Midbrain (tissue), 1 donor: ENCODE data around the gene ATAD3B.
A peak's percentile ranks its signal among the peaks of the same experiment; 100 is the strongest.
"Not testable (repeated sequence)": the region's sequence is repeated elsewhere in the genome, so short reads cannot be mapped to it uniquely, and the experiment has no call there.

Experiments used
- DNase-seq: peaks from one replicate; lab custom pipeline; 2025; lab: John Stamatoyannopoulos, UW

ATAD3B gene

DNA sequence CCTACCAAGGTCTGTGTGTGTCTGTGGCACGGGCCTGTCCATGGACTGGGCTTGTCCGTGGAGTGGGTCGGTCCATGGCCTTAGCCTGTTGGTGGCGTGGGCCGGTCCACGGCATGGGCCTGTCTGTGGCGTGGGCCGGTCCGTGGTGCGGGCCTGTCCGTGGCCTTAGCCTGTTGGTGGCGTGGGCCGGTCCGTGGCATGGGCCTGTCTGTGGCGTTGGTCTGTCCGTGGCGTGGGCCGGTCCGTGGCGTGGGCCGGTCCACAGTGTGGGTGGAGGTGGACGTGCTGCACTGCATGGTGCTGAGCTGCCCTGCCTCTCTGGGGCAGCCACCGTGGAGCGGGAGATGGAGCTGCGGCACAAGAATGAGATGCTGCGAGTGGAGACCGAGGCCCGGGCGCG, 10.2 kb downstream of the ATAD3B start:
- DNase-seq: not testable (repeated sequence)

DNA sequence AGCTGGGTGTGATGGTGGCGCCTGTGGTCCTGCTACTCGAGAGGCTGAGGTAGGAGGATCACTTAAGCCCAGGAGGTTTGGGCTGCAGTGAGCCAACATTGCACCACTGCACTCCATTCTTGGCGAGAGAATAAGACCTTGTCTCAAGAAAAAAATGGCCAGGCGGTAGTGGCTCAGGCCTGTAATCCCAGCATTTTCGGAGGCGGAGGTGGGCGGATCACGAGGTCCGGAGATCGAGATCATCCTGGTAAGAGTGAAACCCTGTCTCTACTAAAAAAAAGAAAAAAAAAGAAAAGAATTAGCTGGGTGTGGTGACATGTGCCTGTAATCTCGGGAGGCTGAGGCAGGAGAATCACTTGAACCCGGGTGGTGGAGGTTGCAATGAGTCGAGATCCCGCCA, 11.3 kb downstream of the ATAD3B start:
- DNase-seq: no peak

DNA sequence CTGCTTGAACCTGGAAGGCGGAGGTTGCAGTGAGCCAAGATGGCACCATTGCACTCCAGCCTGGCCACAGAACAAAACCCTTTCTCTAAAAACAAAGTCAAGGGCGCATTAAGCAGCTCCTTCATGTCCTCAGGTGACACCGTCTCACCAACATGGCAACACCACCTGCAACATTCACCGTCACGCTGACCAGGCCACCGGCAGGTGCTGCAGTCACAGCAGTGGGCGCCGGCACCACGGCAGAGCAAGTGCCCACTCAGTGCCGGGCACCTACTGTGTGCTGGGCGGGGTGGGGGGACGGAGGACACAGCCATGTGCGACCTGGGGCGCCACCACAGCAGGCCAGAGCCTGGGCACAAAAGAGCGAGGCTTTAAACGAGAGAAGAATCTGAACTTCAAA, 12.1 kb downstream of the ATAD3B start:
- DNase-seq: no peak

DNA sequence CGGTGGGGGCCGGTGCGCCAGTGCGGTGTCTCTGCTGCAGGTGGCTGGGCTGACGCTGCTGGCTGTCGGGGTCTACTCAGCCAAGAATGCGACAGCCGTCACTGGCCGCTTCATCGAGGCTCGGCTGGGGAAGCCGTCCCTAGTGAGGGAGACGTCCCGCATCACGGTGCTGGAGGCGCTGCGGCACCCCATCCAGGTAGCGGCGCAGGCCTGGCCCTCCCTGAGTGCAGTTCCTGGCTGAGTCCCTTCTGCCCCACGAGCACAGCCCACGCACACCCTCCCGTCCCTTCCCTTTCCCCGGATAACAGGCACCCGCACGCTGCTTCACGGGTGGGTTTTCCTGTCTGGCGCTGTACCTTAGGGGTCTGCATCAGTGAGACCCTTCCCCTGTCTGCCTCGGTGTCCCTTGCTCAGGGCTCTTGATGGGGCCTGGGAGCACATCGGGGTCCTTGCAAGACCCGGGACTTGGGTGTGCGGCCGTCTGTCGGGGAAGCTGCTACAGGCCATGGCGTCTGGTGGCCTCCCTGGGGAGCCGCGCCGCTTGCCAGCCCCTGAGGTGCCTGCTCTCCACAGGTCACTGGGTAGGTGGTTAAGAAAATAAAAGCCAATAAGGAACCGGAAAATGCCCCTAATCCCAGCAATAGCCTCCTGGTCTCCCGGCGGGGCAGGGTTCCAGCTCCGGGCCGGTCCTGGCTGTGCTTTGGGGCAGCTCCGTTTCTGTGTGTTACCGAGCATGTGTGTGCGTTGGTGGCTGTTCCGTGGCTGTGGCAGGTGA, 13.6 kb downstream of the ATAD3B start:
- DNase-seq: not testable (repeated sequence)

DNA sequence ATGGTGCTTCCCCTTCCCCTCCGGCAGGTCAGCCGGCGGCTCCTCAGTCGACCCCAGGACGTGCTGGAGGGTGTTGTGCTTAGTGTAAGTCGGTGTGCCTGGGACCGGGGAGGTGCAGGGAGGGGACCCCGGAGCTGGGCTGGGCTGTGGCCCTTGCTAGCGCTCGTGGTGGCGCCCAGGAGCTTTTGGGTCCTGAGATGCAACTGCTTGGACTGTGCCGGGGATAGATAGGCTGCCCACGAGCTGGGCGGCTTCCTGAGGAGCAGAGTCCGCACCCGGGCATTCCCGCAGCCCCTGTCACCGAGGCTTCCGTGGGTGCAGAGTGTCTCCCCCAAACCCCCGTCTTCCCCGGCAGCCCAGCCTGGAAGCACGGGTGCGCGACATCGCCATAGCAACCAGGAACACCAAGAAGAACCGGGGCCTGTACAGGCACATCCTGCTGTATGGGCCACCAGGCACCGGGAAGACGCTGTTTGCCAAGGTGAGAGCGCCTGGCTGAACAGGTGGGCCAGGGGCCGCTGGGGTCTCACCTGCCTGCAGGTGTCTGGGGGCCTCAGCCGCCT, 14.3 kb downstream of the ATAD3B start:
- DNase-seq: not testable (repeated sequence)

DNA sequence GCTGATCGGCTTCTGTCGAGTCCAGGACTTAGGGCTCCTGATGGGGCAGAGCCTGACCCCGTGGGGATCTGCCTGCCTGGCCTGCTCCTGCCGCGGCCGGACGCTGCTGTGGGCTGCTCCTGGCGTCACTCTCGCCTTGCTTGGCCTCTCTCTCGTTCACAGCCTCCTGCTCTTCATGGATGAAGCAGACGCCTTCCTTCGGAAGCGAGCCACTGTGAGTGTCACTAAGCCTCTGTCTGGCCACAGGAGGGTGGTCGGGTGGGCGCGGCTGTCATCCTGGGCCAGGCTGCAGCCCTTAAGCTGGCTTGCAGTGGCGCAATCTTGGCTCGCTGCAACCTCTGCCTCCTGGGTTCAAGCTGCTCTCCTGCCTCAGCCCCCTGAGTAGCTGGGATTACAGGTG, 16.1 kb downstream of the ATAD3B start:
- DNase-seq: no peak

DNA sequence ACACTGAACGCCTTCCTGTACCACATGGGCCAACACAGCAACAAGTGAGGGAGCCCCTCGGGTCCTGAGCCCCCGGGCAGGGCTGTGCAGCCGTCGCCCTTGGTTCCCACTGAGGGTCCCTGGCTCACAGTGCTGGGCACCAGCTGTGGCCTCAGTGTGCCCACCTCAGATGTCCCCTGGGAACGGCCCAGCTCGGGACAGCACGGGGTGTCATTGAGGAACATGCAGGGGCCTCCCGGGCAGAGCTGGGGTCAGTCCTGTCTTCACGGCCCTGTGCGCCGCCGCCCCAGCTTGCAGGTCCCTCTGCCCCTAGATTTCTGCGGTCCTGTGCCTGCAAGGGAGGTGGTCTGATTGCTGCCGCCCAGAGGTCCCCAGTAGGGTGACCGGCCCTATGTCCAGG, 17.7 kb downstream of the ATAD3B start:
- DNase-seq: no peak

DNA sequence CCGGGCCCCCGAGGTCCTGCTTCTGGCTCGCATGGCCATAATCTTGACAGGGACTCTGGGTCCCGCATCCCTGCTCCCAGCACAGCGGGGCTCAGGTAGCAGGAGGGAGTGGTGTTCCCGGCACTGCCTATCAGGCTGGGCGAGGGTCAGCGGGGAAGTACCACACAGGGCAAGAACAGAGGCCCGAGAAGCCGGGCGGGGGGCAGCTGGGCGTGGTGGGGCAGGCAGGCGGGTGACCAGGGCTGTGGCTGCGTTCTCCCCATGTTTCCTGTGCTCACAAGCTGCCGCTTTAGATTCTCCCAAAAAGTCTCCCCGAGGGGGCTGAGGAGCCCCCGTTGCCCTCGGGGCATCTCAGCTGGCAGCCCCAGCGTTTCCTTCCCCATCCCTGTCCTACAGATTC, 18.3 kb downstream of the ATAD3B start:
- DNase-seq: no peak

DNA sequence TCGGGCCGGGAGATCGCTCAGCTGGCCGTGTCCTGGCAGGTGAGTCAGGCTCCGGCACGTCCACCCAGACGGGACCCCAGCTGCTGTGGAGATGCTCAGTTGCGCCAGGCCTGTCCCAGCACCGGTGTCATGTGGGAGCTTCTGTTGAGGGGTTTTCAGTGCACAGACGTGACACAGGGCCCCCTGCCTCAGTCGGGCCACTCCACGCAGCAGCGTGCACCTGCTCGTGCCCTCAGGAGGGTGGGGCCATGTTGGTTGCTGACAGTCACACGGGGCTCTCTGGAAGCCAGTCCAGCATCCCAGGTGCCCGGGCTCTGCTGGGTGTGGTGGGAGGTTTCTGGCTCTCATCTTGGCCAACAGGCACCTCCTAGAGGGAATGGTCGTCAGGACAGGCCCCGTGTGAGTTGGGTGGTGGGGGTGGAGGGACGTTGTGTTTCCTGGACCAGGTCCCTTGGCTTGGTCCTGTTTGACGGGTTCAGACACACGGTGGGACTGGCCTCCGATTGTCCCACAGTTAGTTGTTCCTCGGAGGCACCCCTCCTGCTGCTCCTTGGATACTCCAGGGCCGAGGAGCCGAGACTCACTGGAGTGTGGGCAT, 19.2 kb downstream of the ATAD3B start:
- no peak for DNase-seq

DNA sequence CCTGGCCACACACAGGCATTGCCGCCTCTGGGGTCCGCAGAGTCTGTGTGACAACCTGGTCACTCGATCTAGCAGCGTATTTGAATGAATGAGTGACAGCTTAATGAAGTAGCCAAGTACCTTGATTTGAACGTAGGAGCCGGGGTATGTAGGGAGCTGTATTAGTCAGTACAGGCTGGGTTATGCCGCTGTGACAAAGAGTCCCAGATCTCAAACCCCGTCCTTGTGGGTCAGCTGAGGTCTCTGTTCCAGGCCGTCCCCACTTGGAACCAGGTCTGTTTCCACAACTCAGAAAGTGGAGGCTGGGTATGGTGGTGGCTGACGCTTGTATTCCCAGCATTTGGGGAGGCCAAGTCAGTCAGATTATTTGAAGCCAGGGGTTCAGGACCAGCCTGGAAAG, 20.0 kb downstream of the ATAD3B start:
- DNase-seq: no peak

DNA sequence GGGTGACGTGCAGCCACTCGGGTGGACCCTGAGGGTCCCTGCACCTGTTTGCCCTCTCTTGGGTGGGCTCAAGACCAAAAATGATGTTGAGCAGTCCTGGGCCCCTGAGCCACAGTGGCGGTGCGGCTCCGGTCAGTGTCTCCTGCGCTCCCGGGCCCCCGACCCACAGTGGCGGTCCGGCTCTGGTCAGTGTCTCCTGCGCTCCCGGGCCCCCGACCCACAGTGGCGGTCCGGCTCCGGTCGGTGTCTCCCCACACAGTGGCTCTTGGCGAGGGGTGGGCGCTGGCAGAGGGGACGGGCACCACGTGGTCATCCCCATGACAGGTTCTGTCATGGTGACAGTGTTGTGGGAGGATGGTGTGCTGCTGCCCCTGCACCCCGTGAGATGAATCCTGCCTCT, 22.7 kb downstream of the ATAD3B start:
- not testable (repeated sequence) for DNase-seq

DNA sequence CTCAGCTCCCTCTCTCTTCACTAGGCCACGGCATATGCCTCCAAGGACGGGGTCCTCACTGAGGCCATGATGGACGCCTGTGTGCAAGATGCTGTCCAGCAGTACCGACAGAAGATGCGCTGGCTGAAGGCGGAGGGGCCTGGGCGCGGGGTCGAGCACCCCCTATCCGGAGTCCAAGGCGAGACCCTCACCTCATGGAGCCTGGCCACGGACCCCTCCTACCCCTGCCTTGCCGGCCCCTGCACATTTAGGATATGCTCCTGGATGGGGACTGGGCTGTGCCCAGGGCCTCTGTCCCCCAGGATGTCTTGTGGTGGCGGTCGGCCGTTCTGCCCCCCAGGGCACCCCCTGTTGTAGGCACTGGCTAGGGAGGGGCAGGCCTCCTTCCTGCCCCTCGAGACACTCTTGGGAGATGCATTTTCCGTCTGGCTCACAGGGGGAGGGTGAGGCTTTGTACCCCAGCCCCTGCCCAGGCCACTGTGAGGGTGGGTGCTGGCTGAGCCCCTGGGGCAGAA, 24.0 kb downstream of the ATAD3B start:
- not testable (repeated sequence) for DNase-seq

DNA sequence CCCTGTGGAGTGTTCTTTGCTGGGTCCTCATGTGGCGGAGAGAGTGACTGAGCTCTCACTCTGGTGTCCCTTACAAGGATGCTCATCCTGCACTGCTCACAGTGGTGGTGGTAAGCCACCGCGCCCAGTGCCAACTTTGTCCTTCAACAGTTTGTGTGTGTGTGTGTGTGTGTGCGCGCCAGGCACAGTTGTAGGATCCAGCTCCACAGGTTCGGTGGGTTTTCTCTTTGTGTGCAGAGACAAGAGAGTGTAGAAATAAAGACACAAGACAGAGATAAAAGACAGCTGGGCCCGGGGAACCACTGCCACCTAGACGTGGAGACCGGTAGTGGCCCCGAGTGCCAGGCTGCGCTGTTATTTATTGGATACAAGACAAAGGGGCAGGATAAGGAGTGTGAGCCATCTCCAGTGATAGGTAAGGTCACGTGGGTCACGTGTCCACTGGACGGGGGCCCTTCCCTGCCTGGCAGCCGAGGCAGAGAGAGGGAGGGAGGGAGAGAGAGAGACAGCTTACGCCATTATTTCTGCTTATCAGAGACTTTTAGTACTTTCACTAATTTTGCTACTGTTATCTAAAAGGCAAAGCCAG, 33.3 kb downstream of the ATAD3B start:
- peak; percentile 45 for DNase-seq

DNA sequence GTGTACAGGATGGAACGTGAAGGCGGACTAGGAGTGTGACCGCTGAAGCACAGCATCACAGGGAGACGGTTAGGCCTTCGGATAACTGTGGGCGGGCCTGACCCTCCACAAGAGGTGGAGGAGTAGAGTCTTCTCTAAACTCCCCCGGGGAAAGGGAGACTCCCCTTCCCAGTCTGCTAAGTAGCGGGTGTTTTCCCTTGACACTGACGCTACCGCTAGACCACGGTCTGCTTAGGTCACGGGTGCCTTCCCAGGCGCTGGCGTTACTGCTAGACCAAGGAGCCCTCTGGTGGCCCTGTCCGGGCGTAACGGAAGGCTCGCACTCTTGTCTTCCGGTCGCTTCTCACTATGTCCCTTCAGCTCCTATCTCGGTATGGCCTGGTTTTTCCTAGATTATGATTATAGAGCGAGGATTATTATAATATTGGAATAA, 33.8 kb downstream of the ATAD3B start:
- DNase-seq: peak; percentile 58

DNA sequence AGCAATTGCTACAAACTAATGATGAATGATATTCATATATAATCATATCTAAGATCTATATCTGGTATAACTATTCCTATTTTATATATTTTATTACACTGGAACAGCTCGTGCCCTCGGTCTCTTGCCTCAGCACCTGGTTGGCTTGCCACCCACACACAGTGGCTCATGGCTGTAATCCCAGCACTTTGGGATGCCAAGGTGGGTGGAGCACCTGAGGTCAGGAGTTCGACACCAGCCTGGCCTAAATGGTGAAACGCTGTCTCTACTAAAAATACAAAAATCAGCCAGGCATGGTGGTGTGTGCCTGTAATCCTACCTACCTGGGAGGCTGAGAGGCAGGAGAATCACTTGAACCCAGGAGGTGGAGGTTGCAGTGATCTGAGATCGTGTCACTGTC, 34.2 kb downstream of the ATAD3B start:
- not testable (repeated sequence) for DNase-seq

DNA sequence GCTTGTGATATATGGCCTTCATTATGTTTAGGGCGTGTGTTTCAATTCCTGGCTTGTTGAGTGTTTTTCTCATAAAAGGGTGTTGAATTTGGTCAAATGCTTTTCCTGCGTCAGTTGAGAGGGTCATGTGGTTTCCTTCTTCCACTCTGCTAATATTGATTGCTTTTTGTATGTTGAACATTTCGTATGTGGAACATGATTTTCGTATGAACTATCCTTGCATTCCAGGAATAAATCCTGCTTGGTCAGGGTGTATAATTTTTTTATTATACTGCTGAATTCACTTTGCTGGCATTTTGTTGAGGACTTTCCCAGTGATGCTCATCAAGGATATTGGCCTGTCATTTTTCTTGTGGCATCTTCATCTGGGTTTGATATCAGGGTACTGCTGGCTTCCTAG, 35.7 kb downstream of the ATAD3B start:
- no peak for DNase-seq

DNA sequence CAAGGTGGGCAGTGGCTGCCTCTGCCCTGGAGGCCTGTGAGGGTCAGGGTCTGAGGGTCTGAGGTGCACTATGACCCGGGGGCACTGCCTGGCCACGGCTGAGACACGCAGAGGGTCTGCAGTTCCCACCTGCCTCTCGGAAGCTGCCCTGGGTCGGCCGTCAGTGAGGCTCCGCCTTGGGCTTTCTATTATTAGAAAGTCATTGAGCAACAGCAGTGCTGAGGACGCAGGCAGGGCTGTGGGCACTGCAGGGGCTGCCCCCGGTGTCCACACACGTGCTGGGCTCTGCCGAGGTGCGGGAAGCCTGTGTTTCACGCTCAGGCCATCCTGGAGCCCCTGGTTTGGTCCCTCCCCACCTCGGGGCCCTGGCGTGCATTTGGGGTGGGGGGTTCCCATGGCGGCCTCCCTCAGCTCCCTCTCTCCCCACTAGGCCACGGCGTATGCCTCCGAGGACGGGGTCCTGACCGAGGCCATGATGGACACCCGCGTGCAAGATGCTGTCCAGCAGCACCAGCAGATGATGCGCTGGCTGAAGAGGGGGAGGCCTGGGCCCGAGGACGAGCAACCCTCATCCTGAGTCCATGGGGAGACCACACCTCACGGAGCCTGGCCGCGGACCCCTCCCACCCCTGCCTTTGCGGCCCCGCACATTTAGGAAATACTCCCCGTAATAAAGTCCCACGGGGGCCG, 37.4 kb downstream of the ATAD3B start:
- not testable (repeated sequence) for DNase-seq

DNA sequence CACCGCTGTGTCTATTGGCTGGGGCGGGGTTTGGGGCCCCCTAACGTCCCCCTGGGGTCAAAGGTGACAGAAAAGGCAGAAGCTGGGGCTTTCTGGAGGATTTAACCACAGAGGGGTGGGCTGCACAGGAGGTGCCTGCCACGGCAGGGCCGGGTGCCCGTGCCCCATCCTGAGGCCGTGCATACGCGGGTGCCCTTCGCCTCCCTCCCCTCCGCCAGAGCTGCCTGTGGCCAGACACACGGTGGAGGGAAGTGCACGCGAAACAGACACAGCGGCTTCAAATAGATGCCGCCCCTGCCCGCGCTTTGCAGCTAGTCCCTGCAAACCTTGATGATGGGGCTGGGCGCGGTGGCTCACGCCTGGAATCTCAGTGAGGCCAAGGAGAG, 37.9 kb downstream of the ATAD3B start:
- not testable (repeated sequence) for DNase-seq

DNA sequence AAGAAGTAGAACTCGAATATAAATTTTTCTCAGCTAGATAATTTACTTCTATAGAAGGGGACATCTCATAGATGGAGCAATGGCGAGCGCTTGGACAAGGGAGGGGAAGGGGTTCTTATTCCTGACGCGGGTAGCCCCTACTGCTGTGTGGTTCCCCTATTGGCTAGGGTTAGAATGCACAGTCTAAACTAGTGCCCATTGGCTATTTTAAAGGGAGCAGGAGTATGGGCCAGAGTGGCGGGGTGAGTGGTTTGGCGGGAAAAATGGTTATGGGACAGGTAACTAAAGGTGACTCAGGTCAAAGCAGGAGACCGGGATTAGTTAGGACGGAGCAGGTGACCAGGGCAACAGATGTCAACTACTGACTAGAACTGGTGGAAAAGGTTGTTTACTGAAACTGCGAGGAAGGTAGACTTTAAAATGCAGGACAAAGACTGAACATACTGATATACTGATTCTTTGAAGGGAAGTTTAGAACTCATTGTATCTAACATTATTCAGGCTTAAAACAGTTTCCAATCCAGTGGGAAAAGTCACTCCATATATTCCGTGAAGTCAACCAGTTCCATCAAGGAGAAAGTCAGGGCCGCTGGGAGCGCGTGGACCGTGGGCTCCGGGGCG, 39.5 kb downstream of the ATAD3B start:
- DNase-seq: no peak

DNA sequence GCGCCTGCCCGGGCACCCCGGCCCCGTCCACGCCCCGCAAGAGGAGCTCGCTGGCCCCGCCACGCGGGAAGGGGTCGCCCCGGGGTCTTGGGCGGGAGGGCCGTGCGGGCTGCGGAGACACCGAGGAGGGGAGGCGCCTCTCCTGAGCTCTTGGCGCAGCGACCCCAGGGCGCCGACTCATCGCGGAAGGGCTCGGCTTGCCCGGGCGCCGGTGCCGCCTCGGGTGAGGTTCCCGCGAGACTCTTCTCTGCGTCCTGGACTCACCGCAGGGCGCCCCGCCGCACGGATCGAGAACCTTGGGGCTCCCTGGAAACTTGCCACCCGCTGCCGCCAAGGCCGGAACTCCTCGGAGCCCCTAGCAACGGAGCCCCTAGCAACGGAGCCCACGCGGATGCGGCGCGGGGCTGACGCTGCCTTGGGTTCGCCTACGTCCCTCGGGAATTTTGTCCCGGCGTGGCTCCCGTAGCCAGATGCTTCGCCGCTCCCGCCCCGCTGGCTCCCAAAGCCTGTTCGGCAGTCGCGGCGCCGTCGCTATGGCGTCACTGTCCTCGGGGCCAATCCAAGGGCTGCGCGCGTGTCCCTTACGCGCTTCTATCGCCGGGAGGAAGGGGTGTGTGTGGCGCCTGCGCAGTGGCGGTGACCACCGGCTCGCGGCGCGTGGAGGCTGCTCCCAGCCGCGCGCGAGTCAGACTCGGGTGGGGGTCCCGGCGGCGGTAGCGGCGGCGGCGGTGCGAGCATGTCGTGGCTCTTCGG, 40.1 kb downstream of the ATAD3B start, which contains the start of gene ATAD3A:
TSS of gene ATAD3A (plus strand) at position 630 of the 753 bp plus-strand sequence. CDS start at position 737, 107 bp downstream.
- DNase-seq: peak; percentile 98

DNA sequence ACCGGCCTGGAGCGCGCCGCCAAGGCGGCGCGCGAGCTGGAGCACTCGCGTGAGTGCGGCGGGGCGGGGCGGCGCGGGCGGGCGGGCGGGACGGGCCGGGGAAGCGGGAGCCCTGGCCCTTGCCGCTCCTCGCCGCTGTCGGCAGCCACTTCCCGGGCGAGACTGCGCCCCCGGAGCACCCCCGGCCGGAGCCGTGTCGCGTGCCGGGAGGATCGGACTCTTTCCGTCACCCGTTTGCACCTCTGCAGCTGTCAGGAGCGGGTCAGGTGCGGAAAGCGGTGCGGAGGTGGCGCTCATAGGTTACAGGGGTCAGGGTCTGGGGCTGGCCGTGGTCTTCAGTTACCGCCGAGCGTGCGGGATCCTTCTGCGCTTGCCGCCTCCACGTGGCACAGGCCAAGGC, 40.9 kb downstream of the ATAD3B start:
- not testable (repeated sequence) for DNase-seq
